GM18519 (cell line): ENCODE data around the gene NBPF15.
"Not testable (repeated sequence)": the region's sequence is repeated elsewhere in the genome, so short reads cannot be mapped to it uniquely, and the experiment has no call there.

ENCODE experiments used
- ATAC-seq: cut with Tn5 transposase; IDR thresholded peaks from one replicate; pipeline ENCODE4 v1.9.1; 2021; ENCODE audit warnings: mild to moderate bottlenecking, moderate library complexity; ENCODE audit not compliant: unreplicated experiment, low FRiP score

The NBPF15 gene, protein sequence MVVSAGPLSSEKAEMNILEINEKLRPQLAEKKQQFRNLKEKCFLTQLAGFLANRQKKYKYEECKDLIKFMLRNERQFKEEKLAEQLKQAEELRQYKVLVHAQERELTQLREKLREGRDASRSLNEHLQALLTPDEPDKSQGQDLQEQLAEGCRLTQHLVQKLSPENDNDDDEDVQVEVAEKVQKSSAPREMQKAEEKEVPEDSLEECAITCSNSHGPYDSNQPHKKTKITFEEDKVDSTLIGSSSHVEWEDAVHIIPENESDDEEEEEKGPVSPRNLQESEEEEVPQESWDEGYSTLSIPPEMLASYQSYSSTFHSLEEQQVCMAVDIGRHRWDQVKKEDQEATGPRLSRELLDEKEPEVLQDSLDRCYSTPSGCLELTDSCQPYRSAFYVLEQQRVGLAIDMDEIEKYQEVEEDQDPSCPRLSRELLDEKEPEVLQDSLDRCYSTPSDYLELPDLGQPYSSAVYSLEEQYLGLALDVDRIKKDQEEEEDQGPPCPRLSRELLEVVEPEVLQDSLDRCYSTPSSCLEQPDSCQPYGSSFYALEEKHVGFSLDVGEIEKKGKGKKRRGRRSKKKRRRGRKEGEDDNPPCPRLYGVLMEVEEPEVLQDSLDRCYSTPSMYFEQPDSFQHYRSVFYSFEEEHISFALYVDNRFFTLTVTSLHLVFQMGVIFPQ

DNA sequence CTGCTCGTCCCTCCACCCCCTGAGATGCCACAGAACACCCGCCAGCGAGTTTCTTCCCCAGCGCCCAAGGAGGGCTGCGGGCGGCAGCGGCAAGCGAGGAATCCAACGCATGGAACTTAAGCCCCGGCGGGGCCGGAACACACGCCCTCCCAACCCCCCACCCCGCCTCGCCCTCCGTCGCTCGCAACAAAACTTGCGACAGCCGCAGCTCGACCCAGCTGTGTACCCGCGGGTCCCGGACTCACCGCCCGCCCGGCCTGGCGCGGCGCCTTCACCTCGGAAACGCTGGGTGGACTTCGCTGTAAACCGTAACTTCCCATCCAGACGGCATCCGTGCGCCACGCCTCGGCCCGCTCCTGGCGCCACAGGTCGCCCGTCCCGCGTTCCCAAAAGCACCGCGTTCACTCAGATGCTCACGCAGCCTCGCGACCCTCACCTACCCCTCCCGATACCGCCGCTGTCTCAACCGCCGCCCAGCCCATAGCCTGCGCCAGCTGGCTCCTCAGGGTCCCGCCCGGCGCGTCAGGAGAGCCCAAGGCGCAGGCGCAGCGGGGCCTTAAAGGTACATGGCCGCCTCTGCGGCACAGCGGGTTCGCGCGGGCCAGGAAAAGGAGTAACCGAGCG is at the start of gene NBPF15:
NBPF15 (minus strand) TSS at position 534 of the 624 bp plus-strand sequence. CDS start 21,666 bp downstream, outside the sequence.
- peak; percentile 82 for ATAC-seq

DNA sequence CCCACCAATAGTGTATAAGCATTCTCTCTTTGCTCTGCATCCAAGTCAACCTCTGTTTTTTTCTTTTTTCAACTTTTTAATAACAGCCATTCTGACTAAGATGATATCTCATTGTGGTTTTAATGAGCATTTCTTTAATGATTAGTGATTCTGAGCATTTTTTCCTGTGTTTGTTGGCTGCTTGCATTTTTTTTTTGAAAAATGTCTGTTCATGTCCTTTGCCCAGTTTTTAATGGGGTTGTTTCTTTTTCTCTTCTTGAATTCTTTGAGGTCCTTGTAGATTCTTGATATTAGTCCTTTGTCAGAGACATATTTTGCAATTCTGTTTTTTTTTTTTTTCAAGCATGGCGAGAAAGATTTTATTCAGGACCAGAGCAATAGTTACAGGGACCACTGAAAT is 35.0 kb upstream of the NBPF15 start:
- not testable (repeated sequence) for ATAC-seq

DNA sequence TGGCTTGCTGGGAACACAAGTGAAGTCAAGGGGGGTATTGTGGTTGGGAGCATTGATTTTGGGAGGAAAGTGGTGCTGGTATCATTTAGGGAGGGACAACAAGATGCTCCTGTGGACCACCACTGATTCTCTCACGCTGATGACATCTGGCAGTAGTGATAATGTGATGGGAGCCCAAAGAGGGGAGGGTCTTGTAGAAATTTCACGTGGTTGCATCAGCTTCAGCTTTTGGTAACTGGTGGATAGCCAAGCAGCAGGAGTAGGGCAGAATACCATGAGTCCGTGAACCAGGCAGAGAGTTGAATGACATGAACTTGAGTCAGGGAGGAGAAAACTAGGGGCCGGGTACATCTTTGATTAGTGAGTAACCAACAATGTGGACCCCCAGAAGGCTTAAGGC is 32.7 kb upstream of the NBPF15 start:
- not testable (repeated sequence) for ATAC-seq

DNA sequence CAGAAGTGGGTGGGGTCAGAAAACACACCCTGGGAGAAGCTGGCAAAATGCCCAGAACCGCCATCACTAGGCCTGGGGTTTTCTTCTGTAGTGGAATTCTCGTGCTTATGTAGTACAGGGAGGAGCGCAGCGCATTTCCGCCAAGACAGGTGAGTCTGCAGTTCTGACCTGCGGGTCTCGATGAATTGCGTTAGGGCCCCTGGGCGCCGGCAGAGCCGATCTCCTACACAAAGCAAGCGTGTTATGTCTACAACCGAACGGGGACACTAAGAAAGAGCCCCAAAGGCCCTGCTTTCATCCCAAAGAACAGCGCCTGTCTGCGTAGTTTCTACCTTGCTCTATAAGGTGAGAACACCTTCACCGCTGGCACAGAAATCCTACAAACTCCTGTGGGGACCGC is 28.9 kb upstream of the NBPF15 start:
- not testable (repeated sequence) for ATAC-seq

DNA sequence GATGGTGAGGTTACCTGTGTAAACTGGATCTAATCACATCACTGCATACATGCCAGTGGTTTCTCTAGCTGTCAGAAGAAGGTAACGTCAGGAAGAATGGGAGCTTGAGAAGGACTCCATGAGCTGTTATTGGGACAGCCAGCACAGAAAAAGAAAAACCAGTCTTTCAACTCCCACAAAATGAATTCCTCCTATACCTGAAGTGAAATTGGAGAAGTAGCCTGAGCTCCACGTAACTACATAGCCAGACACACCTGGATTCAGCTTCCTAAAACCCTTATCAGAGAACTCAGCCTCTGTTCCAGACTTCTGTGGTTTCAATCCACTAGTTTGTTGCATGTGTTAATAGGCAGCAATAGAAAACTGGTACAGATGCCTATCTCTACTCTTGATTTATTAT is 25.5 kb upstream of the NBPF15 start:
- ATAC-seq: not testable (repeated sequence)

DNA sequence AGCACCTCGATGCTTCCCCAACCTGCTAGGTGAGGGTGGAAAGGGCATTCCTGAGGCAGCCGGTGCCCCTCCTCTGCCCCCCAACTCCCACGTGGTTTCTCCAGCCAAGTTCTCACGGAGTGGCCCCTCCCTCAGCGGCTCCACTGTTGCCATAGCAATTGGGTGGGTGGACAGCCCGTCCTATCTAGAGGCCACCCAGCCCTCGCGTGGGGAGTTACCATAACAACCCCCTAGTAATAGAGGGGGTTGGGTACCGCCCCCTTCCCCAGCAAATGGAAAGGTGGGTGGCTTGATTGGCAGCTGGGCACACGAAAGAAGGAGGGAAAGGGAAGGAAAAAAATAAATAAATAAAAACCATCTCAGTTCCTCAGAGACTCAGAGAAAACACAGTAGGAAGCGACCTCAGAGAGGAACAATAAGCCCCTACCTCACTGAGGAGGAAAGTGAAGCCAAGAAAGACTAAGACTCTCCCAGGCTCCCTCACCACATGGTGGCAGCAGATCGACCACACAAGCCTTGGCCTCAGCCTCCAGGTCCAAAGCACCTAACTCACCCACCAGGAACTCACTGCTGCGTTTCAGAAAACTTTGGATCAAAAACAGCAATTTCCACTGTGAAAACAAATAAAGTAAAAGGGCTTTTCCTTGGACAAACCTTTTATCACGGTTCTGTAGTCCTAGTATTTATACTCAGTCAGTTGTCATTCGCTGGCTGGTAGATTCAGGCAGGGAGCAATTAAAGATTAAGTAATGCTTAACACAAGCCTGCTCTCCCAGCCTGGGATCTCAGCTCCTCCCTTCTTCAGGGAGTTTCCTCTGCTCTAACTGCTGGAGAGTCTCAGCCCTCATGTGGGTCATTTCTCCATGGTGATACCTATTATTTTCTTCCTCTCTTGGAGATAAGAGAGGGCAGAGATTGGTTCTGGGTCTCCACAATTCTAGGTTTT is 23.9 kb upstream of the NBPF15 start:
- ATAC-seq: not testable (repeated sequence)

DNA sequence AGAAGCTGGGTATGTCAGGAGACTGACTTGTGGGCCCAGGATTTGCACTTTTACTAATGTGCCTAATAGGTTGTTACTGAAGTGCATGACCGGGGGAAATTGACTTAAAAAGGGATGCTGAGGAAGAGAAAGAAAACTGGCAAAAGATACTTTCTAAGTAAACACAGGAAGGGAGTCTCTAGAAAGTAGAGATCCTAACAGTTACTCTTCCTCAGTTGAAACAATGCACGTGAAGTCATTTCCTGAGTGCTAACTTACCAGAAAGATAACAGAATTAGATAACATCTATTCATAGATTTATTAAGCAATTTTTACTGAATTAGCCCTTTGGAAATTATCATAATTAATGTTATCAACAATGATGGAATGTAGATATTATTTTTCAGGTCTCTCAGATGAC is 12.4 kb upstream of the NBPF15 start:
- ATAC-seq: not testable (repeated sequence)

DNA sequence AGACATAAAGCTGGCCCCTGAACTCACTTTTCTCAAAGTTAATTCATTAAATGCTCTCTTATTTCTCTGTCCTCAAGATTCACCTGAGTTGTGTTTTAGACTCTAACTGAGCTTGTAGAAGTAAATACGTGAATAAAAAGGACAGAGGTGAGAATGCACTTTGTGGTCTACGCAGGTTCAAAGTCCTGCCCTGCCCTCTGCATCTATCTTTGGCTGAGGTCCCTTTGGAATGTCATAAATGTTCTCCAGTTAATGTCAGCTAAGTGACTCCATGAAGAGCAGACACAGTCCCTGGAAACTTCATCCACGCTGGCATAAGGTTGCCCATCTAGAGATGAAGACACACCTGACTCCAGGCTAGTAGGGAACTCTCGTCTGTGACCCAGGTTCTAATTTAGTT is 10.0 kb upstream of the NBPF15 start:
- not testable (repeated sequence) for ATAC-seq

DNA sequence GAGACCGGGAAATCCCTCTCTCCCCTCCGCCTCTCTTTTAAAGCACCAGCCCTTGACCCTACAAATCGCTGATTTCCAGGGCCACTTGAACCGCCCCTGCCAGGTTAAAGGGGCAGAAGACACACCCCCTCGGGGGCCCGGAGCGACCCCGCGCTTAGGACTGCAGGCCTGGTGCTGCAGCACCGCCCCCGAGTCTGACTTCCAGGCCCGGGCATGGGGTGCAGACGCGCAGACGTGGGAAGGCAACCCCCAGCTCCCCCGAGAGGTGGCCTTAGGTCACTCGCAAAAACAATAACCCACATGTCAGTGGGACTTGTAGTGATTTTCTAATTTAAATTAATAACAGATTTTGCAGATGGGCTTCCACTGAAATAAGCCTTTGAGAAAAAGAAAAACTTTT is 309 bp upstream of the NBPF15 start:
- ATAC-seq: not testable (repeated sequence)

DNA sequence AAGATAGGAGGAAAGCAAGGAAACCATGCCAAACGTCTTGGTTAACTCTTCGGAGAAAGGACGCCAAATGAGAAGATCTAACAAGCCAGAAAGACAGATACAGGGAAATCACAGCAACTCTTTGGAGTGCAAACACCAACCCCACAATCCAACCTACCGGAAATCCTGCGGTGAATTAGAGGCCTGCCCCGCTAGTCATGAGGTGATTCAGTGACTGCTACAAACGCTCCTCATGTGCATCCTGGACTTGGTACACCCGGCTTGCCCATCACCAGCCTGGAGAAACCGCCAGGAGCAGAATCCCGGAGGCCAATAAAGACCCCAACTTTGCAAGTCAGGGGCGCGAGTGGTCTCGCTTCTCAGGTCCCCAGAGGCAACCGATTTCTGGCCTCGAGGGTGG is 783 bp downstream of the NBPF15 start:
- not testable (repeated sequence) for ATAC-seq

DNA sequence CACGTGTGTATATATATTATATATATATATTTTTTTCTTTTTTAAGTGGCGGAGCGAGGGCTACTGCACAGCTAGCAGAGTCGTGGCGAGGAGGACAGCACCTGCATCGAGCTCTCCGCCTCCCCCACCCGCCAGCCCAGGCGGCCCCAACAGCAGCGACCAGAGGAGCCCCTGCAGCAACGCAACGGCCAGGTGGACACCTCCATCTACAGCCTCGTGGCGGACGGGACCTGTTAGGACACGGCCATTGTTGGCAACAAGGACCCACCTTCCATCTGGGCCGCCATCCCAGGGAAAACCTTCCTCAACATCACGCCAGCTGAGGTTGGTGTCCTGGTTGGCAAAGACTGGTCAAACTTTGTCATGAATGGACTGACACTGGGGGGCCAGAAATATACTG is 19.1 kb downstream of the NBPF15 start:
- not testable (repeated sequence) for ATAC-seq

DNA sequence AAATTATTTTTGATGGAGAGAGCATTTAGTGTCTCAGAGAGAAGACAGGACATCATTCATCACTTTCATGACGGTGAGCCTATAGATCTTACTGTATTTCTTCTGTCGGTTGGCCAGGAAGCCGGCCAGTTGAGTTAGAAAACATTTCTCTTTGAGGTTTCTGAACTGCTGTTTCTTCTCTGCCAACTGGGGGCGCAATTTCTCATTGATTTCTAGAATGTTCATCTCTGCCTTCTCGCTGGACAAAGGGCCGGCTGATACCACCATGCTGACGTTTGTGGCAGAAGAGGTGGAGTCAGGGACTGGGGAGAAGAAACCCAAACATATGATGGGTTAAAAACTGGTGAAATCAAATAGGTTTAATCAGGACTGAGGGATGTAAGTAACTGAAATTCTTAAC is 21.7 kb downstream of the NBPF15 start:
- not testable (repeated sequence) for ATAC-seq

DNA sequence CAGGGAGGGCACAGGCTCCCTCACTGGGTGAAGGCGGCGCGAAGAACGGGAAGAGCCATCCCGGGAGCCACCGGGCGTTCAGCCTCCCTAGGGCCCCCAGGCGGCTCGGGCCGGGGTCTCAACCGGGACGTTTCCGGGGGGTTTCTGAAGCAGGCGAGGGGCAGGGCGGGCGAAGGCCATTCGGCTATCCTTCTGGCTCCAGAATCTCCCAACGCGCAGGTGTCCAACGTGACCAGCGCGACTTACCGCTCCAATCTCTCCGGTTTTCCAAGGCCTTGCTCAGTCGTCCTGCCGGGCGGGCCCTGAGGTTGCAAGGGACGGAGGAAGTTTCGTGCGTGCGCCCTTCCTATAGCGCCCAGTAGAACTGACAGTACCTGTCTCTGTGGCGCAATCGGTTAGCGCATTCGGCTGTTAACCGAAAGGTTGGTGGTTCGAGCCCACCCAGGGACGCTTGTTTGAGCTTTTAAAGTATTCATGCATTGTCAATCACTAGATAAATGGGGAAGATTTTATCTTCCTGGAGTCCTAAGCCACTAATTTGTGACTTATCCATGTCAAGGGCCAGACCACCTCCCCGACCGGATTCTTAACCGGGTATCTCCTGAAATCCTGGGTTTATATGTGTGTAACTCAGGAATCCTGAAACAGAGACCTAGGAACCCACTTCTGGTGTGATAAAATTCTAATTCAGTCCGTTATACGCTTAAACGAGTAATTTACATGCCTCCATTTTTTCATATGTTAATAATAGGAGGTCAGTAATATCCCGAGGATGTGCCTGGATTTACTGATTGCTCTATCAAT is 42.4 kb downstream of the NBPF15 start:
- ATAC-seq: not testable (repeated sequence)

DNA sequence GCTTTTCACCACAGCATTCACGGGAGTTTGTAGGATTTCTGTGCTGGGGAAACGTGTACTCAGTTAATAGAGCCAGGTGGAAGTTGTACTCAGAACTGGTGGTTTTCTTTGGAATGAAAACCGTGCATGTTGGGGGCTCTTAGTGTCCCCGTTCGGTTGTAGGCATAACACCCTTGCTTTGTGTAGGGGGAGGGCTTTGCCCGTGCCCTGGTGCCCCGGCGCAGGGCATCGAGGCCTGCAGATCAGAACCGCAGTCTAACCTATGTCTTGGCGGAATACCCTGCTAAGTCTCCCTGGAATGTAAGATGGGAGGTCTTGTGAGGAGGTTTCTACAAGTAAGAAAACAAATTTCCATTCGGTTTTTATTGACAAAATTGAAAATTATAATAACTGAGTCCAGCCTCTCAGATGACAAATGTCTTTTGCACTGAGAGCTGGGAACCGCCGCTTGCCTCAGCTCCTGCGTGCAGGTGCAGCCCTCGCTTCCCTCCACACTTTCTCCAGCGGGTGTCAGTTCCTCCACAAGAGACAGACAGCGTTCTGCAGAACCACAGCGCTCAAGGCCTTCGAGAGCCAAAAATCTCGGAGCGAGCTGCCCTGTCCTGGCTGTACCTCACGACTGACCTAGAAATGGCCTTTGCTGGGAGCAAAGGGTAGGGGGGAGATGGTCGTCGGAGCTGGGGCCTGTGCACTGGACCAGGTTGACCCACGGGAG is 47.9 kb downstream of the NBPF15 start:
- ATAC-seq: not testable (repeated sequence)

DNA sequence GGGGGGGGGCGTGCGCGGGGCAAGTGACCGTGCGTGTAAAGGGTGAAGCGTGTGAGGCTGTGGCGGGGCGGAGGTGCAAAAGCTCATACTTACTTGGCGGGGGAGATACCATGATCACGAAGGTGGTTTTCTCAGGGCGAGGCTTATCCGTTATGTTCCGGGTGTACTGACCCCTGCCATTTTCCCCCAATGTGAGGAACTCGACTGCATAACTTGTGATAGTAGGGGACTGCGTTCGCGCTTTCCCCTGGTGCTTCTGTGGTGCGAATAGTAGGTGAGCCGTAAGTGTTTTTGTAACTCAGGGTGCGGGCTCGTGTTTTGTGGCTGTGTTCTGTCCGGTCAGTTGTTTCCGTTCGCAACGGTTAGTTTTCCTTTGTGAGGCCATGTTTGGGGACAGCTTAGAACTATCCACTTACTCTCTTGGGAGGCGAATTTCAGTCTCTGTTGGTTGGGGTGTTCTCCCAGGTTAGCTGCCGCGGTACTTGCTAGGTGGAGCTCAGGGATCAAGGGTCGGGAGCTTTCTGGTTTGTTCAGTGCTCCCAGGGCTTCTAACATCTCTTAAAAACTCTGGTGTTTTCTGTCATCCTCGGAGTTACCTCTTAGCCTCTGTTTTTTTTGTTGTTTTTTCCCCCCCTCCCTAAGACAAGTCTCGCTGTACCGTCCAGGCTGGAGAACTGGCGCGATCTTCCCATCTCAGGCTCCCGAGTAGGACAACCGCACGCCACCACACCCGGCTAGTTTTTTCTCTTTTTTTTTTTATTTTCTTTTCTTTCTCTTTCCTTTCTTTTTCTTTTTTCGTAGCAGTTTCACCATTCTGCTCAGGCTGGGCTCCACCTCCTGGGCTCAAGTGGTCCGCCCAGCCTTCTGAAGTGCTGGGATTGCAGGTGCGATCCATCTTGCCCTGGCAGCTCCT is 48.7 kb downstream of the NBPF15 start:
- peak; percentile 83 for ATAC-seq

DNA sequence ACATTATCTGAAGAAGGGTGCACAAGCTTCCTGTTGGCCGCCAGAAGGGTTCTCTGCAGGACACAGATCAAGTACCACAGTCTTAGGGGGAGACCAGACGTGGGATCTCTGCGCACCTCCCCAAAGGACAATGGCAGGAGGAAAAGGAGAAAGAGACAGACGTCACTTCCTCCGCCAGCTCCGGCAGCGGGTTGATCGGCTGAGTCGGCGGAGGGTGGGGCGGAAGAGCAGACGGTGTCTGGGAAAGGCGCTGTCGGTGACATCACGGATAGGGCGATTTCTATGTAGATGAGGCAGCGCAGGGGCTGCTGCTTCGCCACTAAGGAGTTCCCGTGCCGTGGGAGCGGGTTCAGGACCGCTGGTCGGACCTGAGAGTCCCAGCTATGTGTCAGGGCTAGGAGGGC is 49.4 kb downstream of the NBPF15 start:
- peak; percentile 60 for ATAC-seq

DNA sequence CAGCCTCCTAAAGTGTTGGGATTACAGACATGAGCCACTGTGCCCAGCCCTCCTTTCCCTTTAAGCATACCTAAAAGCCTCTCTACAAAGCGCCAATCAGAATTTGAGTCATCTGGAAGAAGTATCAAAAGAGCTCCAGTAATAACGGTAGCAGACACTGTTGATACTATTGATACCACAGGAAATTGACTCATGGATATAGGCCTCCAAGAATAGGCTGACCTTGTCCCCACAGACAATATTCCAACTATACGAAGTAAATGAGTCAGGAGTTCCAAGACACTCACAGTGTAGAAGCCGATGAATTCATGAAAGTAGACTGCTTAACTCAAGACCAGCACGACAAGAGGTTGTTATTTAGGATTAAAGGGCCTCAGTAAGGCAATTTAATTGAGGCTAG is 58.7 kb downstream of the NBPF15 start:
- not testable (repeated sequence) for ATAC-seq

DNA sequence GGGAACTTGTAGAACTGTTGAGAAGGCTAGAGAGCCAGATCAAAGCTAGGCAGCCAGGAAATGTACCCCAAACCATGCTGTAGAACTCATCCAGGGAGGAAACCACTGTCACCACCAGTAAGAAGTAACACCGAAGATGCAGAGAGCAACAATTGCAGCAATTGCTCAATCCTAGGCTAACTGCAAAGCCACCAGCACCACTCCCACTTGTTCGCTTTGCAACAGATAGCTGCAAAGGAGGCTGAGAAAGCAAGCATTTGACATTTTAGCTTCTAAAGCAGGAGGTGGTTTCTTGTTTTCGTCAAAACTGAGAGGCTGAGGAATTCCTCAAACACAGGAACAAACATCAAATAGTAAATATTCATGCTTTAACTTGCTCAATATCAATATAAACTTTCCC is 89.8 kb downstream of the NBPF15 start:
- not testable (repeated sequence) for ATAC-seq
